HG03442 (cell line): Measurements from ENCODE around the gene SEZ6L.

Experiments used
- ATAC-seq: cut with Tn5 transposase; IDR thresholded peaks from one replicate; pipeline ENCODE4 v1.9.1; 2021; ENCODE audit warnings: mild to moderate bottlenecking, moderate library complexity; ENCODE audit not compliant: unreplicated experiment

SEZ6L gene

DNA sequence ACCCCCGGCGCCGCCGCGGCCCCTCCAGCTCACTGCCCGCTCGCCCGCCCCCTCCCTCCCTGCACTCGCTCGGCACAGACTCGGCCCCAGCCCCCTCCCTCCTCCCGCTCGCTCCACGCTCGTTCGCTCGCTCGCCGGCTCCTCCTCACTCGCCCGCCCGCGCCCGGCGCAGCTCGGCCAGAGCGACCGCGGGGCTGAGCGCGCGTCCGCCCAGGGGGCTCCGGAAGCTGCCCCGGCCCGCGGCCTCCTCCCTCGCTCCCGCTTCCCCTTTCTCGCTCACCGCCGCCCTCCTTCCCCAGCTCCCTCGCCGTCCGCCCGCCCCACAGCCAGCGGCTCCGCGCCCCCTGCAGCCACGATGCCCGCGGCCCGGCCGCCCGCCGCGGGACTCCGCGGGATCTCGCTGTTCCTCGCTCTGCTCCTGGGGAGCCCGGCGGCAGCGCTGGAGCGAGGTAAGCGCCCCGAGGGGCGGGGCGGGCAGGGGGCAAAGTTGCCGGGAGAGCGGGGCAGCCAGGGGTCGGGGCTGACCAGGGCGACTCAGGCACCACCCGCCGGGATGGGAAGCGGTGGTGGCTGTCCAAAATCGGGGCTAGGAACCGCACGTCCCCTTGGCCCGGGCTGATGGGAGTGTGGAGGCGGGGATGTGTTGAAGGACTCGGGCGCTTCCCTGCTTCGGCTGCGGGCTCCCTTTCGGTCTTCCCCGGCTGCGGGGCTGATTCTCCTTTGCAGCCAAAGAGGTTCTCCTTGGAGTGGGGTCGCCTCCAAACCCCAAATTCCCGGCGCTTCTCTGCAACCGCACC lies at the start of gene SEZ6L:
Gene SEZ6L (plus strand): TSS at position 148 of the 797 bp plus-strand sequence. CDS start 208 bp downstream, at position 356.
- ATAC-seq, result no peak

DNA sequence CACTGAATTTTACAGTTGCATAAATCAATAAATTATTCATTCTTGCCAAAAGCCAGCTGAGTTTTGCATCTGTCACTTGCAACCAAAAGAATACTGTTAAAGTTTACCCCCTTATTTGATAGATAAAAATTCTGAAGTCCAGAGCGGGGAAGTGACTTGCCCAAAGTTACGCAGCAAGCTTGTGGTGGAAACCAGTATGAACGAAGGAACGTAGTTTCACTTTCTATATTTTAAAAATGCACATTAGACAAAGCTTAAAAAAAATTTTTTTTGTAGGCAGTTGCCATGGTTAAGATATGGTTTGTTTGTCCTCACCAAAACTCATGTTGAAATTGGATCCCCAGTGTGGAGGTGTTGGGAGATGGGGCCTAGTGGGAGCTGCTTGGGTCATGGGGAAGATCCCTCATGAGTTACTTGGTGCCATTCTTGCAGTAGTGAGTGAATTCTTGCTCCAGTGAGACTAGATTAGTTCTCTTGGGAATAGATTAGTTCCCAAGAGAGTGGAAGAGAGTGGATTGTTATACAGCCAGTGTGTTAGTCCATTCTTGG lies 46.3 kb upstream of the SEZ6L start:
- ATAC-seq, result no peak

DNA sequence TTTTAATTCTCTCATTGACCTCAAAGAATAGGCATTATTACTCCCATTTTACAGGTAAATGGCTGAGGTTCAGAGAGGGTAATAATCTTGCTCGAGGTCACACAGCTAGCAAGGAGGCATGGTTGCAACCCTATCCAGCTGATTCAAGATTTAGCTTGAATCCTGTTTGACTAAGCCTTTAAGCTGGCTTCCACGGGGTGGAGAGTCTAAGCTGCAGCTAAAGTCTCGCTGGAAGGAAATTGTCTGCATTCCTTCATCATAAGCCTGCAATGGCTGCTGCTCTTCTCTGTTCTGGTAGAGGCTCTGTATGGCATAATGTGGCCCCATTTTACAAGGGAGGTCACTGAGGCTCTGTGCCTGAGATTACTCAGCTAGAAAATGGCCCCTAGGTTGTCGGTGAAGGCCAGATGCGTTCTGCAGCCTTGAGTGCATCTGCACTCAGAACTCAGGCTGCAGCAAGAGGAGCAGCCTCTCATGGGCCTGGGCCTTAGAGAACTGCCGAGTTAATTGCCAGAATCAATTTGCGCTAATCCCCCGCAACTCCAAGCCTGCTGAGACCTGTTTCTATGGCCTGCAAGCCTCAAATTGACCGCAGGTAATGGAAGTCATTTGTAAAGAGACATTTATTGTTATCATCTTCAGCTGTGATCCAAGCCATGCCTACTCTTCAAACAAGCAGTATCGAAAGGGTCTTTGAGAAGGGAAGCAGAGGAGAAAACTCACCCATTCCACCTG lies 44.1 kb upstream of the SEZ6L start:
- no peak for ATAC-seq

DNA sequence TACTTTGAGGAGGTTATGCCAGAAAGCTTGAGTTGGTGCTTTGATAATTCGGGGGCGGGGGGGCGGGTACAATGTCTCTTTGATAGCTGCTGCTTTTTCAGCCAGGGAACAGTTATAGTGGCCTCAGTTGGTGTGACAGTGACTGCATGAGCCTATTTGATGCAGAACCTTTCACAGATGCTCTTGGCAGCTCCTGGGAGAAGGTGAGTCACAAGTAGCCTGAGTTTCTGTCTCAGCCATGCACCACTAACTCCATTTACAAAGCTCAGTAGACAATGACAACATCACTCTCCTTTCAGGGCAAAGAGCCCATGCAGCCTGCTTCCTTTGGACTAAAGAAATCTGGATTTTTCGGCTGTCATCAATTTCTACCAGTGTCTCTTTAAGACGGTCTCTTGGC lies 42.1 kb upstream of the SEZ6L start:
- ATAC-seq, result no peak

DNA sequence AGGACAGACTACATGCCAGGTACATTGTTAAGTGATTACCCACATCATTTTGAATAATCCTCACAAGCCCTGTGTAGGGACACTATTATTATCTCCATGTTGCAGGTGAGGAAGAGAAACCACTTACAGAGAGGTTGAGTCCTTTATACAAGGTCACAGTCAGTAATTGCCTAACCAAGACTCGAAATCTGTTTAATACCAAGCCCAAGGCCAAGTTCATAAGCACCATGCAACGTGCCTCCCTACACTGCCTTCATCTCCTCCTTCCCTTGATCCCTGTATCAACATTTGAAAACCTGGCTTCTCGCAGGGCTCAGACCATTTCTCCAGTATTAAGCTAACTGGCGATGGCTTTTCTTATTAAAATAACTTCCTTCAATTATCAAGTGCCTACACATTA lies 41.7 kb upstream of the SEZ6L start:
- ATAC-seq, result no peak

DNA sequence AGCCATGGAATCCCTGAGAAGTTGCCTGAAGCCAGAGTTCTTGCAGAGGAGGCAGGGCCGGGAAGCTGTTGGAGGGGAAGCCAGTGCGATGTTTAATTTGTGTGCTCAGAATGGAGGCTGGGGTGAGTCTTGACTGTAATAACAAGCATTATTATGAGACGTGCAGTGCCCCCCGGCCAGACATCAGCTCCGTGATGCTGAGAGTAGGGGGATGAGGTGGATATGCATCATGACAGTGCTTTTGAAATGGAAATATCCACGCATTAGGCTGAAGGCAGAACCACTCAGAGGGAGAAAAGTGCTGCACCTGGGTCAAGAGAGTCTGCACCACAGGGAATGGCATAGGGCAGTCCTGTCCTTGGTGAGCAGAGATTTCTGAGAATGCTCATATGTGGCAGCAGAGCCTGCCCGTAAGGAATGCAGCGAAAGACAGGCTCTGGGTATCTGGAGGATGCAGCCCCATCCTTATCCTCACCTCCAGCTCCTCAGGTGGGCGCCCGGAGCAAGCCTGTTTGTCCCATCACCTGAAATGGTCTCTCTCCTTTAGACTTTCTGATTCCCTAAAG lies 37.6 kb upstream of the SEZ6L start:
- no peak for ATAC-seq

DNA sequence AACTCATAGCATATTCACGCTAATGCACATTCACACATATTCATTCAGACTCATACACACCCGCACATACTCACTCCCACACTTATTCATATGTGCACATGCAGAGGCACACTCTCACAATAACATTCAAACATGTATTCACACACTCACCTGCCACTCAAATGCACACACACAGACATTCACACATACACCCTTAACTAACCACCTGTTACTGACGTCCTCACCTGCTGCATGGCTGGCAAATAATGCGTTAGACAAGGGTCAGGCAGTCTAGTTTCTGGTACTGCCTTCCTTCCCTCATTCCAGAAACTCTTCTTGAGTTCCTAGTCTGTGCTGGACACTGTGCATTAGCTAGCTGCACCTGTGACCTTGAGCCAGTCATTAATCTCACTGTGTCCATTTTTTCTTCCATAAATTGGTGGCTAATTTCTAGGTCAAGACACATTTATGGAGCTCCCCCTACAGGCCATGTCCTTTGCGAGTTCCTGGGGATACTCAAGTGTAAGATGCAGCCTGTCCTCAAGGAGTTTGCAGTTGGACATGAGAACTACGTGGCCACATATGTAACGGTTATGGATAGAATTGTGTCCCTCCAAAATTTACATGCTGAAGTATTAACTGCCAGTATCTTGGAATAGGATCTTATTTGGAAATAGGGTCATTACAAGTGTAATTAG lies 34.5 kb upstream of the SEZ6L start:
- no peak for ATAC-seq

DNA sequence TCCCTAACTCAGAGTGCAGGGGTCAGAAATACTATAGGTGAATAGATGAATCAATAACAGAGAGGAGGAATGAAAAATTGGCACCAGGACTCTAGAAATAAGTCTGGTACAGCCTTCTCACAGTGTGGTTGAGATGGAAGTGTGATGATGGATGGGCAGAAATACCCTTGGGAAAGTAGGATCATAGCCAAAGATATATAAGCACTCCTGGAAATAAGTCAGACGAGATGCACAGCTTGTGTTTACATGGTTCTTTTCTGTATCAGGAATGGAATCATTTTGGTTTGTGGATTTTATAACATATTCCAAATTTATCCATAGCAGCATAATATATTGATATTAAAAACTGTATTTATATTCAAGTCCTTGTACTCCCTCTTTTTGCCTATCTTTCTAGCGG lies 33.5 kb upstream of the SEZ6L start:
- no peak for ATAC-seq

DNA sequence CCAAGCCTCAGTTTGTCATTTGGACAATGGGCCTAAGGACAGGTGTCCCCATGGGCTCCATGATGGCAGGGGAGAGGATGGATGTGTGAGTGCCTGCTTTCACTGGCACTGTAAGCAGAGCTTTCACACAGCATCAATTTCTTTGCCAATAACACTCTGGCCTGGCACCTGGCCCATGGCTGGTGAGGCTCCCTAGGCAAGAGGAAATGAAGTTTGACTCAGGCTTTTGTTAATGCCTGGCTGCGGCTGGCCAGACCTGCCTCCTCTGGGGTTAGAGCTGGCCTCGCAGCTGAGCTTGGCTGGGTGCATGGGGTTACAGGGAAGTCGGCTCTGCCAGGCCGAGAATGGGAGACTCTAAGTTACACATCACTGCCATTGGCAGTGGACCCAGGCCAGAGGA lies 30.0 kb upstream of the SEZ6L start:
- no peak for ATAC-seq

DNA sequence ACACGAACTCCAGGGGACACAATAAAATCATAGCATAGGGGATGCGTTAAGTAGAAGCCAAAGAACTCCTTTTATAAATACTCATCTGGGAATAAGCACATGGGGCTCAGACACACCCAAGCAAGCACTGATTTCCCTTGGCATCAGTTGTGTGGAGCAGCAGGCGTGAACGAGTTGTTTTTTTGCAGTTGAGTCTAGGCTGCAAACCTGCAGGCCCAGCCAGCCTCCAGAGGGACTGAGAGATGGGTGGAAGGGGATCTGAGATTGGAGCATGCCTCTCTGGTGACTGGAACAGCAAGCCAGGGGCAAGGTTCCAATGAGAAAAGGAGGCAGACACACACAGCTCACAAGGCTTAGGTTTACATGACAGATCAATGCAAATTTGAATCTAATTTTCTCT lies 27.4 kb upstream of the SEZ6L start:
- ATAC-seq, result no peak

DNA sequence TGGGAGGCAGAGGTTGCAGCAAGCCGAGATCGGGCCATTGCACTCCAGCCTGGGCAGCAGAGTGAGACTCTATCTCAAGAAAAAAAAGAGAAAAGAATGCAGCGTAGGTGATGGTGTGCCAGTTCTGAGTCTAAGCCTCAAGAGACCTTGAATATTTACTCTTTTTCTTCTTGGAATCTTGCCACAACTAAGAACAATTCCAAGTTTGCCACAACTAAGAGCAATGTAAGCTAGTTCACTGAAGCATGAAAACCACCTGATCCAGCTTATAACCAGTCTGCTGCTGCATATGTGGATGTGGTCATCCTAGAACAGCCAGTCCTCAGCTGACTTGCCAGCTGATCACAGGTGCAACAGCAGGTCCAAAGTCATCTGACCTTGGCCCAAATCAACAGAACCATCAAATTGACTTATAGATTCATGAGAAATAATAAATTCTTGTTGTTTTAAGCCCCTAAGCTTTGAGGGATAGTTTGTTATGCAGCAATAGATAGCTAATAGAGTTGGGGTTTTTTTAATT lies 25.4 kb upstream of the SEZ6L start:
- no peak for ATAC-seq

DNA sequence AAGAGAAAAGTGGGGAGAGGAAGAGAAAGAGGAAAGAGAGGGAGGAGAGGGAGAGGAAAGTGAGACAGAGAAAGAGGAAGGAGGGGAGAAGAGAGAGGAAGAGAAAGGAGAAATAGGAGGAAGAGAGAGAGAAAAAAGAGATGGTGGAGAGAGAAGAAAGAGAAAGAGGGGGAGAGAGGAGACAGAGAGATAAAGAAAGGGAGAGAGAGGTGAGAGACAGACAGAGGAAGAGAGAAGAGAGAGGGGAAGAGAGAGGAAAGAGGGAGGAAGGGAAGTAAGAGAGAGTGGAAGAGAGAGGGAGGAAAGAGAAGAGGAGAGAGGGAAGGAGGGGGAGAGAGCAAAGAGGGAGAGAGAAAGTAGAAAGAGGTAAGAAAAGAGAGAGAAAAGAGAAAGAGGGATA lies 9.4 kb upstream of the SEZ6L start:
- ATAC-seq, result no peak

DNA sequence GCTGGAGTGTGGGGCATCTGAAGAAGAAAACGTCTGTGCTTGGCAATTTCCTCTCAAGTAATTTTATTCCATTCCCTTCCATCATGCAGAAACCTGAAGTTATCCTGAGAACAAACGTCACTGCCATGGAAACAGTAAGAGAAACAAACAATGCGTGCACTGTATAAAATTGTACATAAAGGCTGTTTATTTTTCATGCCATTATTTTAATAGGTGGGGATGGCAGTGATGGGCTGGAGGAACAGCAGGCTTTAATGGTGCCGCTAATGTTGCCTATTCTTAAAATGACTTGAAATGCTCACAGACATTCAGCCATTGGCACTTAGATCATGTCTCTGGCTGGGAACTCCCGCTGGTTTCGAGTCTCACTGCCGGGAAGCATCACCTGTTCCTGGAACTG lies 7.5 kb upstream of the SEZ6L start:
- no peak for ATAC-seq

DNA sequence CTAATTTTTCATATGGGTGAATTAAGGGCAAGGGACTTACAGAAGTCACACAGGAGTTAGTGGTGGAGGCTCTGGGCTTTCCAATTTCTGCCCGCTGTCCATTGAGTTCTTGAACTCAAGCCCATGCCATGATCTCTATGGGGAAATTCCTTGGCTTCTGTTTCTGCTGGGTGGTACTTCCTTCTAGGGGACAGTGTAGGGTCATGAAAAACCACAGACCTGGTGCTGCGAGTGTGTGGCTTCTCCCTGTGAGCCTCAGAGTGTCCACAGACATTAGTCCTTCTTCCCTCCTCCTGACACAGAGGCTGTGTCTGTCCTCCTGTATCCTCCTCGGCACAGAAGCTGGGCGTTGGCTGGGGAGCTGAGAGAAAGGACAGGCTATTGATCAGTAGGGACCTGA lies 6.3 kb upstream of the SEZ6L start:
- no peak for ATAC-seq

DNA sequence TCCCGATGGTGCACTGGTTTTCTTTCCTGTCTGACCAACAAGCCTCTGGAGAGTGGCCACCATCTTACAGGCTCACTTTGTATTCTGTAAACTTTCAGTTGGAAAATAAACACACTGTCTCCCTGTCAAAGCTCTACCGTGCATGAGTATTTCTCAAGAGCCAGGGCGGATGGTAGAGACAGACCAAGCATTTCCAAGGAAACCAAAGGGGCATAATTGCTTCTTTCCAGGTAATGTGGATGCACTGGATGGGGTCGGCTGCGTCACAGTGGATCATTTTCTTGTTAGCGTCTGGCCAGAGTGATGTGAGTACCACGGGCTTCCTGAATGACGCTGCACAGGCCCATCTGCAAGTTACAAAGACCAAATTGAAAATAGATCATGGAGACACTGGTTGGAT lies 5.1 kb upstream of the SEZ6L start:
- no peak for ATAC-seq

DNA sequence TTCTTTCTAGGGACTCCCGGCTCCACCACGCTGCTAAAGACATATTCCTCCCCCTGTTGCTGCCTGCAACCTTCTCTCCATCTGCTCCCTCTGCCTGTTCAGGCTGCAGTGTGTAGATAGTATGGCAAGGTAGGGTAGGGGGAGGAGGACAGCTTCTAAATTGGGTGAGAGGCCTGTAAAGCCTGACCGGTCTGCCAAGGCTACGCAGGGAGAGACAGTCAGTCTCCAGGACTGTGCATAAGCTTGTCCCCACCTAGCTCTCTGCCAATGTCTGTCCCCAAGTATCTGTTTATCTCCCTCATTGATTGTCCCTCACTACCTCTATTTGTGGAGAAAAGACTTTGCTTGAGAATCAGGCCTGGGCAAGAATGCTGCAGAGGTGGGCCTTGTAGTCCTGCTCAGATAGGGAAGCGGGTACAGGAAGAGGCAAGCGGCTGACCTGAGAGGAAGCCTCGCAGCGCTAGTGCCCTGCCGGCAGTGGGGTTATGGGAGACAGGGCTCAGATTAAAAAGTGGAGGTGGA lies 871 bp upstream of the SEZ6L start:
- ATAC-seq, result no peak

DNA sequence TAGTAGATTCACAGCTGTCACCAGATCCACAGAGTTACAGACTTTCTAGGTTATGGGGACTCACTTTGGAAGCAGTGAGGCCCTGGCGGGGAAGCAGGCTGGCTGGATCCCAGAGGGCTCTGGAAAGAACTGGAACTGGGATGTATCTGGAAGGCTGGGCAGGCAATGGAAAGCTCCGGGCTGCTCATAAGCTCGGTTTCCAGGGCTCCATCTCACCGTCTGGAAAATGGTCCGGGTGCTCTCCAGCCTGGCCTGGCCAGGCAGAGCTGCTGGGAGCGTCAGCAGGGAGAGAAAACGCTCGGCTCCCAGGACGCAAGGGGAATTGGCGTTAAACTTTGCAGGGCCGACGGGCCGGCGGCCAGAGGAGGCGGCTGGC lies 335 bp upstream of the SEZ6L start:
- ATAC-seq, result no peak

DNA sequence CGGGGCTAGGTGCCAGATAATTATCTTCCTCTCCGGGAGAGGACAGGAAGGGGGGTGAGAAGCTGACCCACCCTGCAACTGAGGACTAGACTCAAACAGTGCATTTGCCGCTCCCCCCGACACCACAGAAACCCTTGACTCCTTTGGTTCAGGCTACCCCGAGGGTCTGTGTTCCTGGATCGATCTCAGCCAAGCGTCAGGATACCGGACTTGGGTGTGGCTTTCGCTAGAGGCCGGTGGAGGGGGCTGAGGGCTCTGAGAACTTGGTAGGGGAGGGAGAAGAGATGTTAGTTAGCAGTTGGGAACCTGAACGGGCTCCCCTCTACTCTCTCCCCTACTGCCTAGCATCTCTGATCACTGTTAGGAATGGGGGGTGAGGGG lies 840 bp downstream of the SEZ6L start:
- ATAC-seq, result no peak

DNA sequence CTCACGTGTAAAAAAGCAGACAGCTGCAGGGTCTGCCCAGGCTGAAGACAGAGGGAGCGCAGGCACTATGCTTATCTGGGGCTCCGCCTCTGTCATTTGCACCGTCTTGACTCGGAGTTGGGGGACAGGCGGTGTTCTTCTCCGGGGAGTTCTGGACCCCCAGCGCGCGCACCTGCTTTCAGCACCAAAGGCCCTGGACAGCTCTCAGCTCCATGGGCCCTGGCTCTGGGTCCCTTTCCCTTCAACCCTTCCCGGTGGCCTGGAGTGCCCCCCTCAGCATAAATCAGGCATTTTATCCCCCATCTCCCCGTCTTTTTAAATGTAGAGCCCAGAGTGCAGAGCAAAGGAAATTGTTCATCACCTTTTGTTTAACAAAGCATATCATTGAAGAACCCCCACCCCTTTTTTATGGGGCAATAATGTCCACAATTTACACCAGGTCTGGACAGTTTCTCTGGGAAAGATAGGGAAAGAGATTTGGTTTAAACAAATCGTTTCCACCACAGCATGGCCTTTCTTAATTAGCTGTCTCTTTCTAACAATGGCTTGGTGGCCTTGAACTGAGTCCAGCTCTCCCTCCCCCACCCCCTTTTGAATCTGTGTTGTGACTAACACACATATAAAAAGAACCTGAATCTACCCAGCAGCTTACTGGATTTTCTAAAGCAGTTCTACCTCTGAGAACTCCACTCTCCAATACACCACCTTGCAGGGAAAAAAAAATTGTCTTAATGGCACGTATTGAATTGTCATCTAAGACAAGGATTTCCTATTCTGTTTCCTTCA lies 1.7 kb downstream of the SEZ6L start:
- no peak for ATAC-seq

DNA sequence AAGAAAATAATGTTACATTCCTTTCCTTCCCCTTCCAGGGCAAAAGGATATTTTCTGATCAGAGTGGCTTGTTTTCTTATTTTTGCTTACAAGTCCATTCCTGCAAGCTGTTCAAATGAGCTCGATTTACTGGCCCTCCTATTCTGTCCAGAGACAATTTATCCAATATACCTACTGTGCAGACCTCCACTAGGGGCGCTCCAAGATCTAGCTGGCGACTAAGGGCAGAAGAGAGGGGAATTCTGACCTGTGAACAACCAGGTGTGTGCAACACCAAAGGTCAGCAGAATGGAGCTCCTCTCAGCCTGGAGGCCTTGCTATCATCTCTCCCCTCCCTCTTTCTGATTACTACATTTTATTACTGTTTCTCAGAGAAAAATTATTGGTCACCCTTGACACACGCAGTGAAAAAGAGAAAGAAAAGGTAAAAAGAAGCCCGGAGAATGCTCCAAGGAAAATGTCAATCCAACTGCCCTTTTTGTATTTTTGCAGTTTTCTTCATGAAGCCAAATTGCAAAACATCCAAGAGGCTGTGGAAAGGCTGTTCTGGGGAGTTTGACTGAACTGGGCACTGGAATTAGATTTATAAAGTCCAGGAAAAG lies 3.2 kb downstream of the SEZ6L start:
- ATAC-seq, result no peak
